Limb (tissue), 2 donors: ENCODE results near the gene STXBP6.
A peak's percentile ranks its signal among the peaks of the same experiment; 100 is the strongest.
"Not testable (repeated sequence)": the region's sequence is repeated elsewhere in the genome, so short reads cannot be mapped to it uniquely, and the experiment has no call there.

Experiments used
- DNase-seq, 2 donors: peaks; one replicate each; pipeline ENCODE4 v3.0.0-alpha.2; 2016; ENCODE audit errors: extremely low spot score in 2 of 2

STXBP6 gene

DNA sequence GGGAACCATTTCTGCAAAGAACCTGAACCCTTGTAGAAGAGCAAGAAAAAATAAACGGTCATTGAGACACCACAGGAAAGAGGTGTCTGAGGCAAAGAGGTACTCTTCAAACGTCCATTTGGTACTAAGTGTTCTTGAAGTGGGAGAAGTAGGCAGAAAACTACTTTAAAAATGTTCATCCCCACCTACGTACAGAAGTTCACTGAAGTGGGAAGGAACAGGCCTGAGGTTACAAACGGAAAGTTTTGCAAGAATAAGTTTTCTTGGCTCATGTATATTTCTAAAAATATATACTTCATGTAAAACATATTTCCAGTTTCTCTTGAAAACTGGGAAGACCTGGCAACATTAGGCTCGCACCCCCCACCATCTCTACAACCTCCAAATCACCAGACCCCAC lies 61.2 kb downstream of the STXBP6 start:
- DNase-seq: no peak

DNA sequence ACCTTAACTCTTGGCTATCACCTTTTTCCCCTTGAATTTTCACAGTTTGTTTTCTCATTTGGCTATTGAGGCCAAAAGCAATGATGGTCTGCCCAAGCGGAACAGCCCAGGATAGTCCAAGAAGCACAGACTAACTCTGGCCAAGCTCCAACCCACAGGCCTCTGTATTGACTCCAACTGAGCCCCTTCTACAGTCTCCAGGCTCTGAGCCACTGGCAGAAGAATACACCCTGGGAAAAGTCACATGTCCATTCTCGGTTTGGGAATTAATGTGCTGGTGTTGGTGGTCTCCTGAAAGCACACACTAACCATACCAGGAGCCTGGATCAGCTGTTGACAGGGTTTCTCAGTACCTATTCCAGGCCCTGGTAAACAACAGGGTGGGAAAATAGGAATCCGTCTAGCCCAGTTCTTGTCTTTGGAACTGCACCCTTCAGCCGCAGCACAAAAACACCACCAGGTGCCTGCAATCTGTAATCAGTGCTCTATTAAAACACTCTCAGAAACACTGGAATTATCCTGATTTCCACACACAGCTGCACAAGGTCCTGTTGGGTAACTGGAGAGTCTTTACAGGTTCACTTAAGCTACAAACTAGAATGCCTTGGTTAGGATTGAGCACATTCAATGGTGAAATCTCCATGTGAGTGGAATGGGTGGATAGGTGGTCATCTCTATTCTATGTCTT lies 63.6 kb downstream of the STXBP6 start:
- DNase-seq: no peak

DNA sequence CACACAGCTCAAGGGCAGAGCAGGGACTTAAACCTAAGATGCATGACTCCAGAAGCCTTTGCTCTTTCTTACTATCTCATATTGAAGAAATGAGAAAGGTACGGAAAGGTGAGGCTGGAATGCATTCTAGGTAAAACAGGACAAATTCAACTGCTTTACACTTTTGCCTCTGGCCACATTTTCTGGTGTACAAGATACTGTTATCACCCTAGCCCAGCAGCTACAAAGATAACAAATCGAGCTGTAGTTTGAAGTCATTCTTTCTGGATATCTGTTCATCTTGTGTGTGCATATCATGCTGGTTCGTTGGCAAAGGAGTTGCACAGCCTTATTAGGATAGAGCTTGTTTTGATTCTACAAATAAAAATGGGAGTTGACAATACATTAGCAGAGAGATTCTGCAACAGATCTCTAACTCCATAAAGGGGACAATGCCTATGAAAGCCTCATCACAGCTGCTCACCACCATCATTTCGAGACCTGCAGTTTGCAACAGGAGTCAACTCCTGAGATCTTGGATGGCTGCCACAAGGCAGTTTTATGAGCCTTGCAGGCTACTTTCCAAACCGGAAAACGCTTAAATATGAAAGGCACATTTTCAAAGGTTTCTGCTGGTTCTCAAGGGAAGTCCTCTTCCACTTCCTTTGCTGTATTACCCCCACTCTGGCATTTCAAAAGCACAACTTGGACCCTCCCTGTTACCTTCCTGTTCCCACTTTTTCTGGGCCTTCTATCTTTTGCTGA lies 64.9 kb downstream of the STXBP6 start:
- peak; percentile 53 to 62 for DNase-seq

DNA sequence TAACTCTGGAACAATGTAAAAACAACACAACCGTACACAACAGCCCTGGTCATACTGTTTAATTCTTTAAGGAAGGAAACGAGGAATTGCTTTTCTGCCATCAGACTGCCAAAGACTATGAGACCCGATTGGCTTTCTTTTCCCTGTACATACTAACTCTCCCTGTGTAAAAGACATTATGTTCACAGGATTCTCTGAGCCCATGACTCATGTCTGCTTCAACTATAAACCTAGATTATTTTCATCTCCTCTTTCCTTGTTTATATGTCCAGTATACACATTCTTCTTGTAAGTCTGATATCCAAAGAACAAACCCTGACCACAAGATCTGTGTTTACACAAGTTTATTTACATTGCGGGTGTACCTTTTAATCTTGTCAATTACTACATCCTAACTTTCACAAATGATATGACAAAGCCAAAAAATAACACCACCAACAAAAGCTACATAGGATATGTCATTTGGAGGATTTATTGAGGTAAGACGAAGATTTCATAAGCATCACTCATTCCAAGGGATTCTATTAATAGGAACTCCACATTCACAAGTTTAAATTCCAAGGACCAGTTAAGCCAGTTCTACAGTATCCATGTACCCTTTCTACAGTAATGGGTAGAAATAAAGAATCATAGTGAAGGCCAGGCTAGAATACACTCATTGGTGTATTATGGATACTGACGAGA lies 67.3 kb downstream of the STXBP6 start:
- no peak for DNase-seq

DNA sequence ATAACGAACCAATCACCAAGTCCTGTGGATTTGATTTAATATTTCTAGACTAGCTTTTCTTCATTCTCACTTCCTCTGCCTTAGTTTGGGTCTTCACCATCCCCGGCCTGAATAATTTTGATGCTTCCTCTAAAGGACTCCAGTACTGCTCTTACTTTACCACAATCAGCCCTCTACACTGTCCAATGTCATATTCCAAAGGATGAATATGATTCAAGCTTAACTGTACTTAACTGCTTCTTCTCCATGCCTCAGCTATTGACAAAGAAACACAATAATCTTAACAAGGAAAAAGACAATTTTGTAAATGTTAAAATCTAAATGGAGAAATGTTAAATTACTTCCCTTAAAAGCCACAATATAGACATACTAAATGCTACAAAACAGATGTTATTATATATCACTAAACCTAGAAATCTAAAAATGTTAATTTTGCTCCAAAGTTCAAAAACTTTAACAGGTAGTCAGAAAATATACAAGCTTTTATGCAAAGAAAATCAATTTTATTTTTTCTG lies 70.2 kb downstream of the STXBP6 start:
- DNase-seq: no peak

DNA sequence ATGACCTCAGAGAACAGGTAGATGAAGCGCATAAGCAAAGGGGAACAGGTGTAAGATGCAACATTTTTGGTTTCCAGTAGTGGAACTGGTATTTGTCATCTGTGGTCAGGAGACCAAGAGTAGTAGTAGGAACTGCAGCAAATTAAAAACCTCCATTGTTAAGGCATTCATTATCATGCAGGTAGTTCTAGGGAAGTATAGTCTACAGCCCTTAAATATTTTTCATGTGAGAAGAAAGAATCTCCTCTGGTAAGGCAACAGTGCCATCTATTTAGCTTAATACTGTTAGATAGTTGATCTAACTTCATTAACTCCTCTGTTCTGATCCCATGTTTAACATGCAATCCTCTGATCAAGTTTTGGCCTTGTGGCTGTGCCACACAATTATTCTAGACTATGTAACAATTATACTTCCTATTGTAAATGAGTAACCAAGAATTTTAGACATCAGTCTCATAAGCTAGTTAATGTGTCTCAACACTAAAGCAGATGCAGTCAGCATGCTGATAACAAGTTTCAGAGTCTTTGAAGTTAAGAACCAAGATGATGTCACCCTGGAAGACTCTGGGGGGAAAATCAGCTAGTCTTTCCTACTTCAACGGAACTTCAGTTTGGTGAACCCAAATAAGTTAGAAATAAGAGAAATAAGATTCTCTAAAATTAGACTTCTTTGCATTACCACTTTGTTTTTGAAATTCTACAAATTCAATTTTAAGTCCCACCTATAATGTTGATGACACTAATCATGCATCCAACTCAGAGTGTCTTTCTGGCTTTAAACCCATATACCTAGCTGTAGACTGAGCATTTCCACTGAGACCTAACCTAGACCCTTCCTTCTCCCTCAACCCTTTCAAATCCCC lies 70.9 kb downstream of the STXBP6 start:
- no peak for DNase-seq

DNA sequence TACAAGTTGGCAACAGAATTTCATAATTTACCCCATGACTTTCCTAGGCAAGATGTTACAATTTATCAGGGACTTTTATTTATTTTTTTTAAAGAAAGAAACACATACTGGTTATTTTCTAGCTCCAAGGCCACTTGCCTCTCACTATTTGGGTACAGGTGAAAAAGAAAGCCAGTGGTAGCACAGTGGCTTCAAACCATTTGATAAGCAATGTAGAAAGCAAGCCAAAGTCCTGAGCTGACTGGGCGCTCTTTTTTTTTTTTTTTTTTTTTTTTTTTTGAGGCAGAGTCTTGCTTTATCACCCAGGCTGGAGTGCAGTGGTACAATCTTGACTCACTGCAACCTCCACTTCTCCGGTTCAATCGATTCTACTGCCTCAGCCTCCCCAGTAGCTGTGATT lies 73.3 kb downstream of the STXBP6 start:
- DNase-seq: no peak

DNA sequence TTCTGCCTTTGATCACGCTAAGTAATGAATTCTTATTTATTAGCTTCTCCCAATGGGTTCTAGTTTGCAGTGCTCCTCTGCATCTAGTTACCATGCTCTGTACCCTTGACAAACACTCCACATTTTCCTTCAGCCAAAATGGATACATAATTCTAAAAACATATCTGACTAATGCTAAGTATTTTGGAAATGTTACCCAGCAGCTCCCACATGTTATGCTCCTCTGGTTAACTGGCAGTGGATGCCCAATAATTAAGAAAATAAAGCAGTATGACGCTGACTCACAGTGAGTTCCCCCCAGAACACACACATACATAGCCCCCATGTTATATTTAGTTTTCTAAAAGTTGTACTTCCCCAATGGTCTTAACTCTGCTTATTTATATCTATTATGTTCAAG lies 74.6 kb downstream of the STXBP6 start:
- no peak for DNase-seq

DNA sequence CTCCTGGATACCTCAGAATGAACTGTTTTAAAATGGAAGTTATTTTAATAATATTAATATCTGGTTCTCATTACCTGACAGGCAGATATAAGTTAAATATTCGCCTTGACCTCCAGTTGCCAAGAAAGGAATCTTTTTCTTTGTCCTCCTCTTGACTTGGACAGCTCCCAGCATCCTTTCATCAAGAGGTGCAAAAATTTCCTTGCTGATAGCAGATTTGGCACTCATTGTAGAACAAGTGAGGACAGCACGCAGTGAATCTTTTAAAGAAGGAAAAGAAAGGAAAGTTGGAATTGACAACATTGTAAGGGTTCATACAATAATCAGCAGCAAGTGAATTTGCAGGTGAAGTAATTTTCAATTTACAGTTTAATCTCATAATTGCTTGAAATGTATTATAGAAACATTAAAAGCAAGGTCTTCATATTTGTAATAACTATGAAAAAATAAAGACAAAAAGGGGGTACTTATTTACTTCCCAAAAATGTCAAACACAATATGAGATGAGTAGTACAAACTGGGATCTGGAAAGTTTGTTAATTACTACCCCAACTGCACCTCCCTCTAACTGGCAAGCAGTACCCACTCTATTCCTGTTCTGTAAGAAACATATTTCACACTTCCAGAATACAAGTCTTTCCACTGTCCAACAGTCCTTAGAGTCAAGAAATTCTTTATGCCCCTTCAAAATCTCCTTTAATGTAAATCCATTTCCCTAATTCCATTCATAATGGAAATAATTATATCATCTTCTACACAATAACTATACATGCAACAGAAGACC lies 75.2 kb downstream of the STXBP6 start:
- DNase-seq: no peak

DNA sequence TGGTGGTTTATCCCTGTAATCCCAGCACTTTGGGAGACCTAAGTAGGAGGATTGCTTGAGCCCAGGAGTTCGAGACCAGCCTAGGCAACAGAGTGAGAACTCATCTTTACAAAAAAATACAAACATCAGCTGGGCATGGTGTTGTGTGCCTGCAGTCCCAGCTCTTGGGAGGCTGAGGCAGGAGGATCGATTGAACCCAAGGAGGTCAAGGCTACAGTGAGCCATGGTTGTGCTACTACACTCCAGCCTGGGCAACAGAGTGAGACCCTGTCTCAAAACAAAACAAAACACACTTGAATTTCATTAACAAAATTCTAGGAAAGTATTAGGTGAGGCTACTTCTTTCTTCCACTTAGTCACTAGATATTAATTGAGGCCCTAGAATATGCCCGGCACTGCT lies 77.1 kb downstream of the STXBP6 start:
- DNase-seq: no peak

DNA sequence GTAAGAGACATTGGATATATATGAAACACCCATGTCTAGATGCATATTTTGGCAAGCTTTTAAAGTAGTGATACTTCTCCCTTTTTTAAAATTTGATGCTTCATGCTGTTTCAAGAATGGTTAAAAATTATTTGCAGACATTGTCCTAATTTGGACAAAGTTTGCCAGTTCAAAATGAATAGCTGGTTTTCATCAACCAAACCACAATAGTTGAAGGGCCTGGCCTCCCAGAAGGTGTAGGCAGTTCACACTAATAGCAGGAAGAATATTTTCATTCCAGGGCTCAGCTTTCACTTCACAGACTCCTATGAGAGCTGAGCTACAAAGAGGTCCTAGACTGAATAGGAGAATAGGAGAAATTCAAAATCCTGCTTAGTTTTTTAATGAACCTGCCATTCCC lies 78.7 kb downstream of the STXBP6 start:
- DNase-seq: no peak

DNA sequence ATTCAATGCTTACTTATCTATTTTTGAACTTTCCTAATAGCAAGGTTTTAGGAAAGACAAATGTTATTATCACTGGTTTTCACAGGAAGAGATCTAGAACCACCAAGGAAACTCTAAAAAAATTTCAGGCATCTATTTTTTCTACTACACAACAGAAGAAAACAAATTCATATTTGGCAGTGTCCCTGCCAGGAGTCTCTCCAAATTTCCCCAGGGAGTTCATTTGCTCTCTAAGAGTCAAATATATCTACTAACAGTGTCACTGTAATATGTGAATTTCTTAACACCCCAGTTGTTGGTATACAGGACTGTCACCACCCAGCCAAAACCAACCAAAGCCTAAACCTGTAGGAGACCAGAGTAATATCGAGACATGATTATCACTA lies 83.4 kb downstream of the STXBP6 start:
- no peak for DNase-seq

DNA sequence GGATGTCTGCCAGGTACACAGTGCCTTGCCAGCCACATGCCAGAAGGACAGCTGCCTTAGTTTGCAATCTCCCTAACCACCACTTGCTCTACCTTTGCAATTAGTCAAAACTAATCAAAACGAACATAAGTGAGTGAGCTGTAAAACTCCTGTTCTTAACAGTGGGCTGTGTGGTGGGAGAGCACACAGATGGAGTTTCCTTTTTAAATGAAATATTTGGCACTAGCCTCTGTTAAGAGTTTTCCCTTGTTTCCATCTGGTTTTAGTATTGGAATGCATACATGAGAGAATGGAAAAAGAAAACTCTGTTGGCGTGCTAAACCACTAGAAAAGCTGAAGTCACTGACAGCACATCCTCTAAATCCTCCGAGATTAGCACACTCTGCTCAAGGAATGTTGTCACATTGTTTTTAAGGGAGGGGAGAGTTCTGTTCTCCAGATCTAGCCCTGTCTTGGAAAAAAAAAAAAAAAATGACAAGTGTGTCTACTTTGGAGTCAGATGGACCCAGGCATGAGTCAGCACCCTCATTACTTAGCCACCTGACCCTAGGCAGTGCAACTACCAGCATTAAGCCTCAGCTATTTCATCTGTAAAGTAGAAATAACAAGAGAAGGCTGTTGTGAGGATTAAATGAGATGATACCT lies 83.9 kb downstream of the STXBP6 start:
- peak; percentile 41 to 93 for DNase-seq

DNA sequence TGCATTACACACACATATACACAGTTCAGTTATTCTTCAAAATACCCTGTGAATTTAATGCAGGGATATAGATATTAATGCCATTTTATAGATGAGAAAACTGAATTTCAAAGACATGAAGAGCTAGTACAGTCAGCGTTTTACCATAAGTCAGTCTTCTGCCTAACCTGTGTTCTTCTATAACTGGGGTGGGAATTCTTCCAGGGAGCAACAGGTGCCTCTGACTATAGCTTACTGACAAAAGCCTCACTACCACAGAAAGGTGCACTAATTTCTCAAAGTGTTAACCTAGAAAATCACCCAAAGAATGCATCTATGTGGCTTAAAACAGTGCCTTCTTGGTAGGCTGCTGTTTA lies 84.4 kb downstream of the STXBP6 start:
- DNase-seq: no peak

DNA sequence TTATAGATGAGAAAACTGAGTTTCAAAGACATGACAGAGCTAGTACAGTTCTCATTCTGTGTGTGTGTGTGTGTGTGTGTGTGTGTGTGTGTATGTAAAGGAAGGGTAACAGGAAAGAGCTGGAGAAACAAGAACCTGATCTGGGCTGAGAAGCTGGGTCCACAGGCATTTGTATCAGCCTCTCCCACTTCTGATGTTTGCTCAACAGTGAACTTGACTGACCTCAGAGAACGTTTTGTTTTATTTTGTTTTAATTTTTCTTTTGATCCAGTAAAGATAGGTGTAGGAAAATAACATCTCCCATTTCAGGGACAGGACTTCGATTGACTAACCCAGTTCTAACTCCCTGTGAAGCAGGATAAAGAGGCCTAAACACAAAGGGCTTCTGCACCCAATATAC lies 85.4 kb downstream of the STXBP6 start:
- DNase-seq: no peak

DNA sequence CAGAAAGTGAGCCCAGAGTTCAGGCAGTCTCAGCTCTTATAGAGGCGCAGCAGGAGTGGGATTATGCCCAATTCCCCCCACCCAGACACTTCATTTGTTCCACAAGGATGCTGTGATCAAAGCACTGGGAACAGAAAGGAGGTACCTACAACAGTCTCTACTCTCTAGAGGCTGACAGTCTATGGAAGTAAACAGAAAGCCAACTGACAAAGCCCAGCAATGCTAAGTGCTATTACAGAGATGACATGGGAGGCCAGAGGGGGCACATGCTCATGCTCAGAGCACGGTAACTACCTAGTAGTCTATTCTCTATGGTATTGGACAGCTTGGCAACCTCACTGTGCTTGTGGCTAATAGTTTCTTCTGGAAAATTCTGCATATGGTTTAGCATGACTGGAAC lies 85.9 kb downstream of the STXBP6 start:
- DNase-seq: no peak

DNA sequence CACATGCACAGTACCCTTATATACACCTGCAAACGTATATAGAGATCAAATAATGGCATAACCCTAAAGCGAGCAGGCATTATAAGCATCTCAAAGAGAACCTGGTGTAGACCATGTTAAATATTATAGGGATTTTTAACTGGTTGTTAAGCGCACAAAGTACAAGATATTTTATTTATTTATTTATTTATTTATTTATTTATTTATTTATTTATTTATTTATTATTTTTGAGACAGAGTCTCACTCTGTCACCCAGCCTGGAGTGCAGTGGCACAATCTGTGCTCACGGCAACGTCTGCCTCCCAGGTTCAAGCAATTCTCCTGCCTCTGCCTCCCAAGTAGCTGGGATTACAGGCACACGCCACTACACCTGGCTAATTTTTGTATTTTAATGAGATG lies 87.8 kb downstream of the STXBP6 start:
- DNase-seq: not testable (repeated sequence)

DNA sequence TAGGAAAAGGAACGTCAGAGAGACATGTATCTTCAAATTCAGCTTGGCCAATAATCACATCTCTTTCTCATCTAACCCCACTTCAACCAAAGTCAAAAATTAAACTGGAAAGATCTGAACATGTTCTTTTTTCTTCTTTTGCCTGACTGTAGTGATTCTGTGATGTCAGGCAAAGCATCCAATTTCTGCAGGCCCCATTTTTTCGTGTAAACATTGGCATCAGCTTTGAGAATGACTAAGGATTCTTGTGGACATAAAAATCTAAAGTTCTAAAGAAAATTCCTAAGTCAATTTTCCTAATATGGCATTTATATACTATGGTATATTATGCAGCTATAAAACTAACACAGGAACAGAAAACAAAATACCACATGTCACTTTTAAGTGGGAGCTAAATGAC lies 89.1 kb downstream of the STXBP6 start:
- no peak for DNase-seq

DNA sequence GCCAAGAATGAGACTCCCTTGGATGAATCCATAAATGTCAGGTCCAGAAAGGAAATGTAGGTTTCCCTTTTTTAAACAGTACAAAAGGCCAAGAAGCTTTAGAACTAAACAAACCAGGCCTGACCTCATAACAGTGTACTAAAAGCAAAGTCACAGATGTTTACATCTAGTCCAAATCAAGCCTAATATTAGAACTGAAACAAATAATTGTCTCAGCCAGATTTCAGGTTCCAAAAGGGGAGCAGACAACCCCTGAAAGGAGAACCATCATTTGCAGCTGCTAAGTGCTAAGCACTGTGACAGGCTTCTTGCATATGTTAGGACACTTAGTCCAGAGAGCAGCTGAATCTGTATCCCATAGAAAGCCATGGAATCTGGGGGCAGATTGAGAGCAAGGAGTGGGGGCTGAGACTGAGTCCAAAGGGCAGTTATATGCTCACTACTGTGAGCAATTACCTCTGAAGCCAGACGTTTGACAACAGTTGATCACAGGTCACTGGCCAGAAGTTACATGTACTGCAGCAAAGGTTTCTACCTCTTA lies 90.1 kb downstream of the STXBP6 start:
- DNase-seq: peak in 1 of 2 donors; percentile 51

DNA sequence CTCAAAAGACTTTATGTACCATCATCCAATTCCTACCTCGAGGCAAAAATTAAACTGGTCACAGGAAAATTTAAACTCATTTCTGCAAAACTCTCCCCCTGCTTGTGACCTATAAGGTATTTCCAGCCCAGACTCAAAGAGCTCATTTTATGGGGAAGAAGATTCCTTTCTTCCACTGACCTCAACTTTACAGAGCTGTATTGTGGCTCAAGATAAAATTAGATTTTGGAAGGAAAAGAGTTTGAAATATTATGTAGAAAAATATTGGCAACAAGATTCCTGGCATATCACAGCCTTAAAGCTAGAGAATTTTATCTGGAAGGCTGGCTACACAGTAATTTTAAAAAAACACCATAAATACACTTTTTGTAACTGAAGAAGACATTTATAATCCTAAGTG lies 91.7 kb downstream of the STXBP6 start:
- no peak for DNase-seq
